Thyroid gland (tissue), 4 donors: ENCODE data around the gene WDR44. TPM values are rescaled to one million over a fixed set of nuclear protein-coding genes. Genes with fewer than 3 reads are reported as not detected.

ENCODE experiments used
- DNase-seq, 2 donors: peaks; one replicate each; pipeline ENCODE4 v3.0.0-alpha.2; 2019
- H3K27ac ChIP-seq, 3 donors: fragments of 200-600 bp; sonication (generic); 1 replicate in 2 of 3; 2 replicates in 1 of 3; pipeline ENCODE4 v1.5.1; 2016 to 2019; ENCODE audit warnings: mild to moderate bottlenecking in 1 of 3, moderate library complexity in 1 of 3
- H3K27me3 ChIP-seq: fragments of 200-600 bp; sonication (generic); one replicate; pipeline ENCODE4 v1.5.1; 2019
- H3K36me3 ChIP-seq, 2 donors: fragments of 200-600 bp; sonication (generic); one replicate each; pipeline ENCODE4 v1.5.1; 2016 to 2019
- H3K4me1 ChIP-seq, 2 donors: fragments of 200-600 bp; sonication (generic); one replicate each; pipeline ENCODE4 v1.5.1; 2017 to 2019
- H3K4me3 ChIP-seq, 3 donors: fragments of 200-600 bp; sonication (generic); replicated peaks in 1 of 3; 1 replicate in 2 of 3; 2 replicates in 1 of 3; pipeline ENCODE4 v1.5.1; 2016; ENCODE audit warnings: mild to moderate bottlenecking in 1 of 3
- H3K9me3 ChIP-seq: fragments of 200-600 bp; sonication (generic); one replicate; pipeline ENCODE4 v1.5.1; 2017
- CTCF ChIP-seq, 6 experiments: fragments of 200-600 bp in 3 of 6; fragments of 450-650 bp in 3 of 6; sonication (generic) in 3 of 6; IDR thresholded peaks; one replicate each; pipeline ENCODE4 v1.5.1; 2016 to 2019; ENCODE audit warnings: antibody characterized with exemption in 6 of 6, mild to moderate bottlenecking in 2 of 6, inconsistent platforms in 1 of 6, moderate library complexity in 1 of 6
- POLR2A ChIP-seq, 2 donors: fragments of 450-650 bp; IDR thresholded peaks; one replicate each; pipeline ENCODE4 v1.6.1; 2017; ENCODE audit warnings: antibody characterized with exemption in 2 of 2, mild to moderate bottlenecking in 2 of 2, moderate library complexity in 1 of 2
- WGBS, 2 donors: methylation state at CpG; one replicate each; pipeline ENCODE4 v1.1.5; 2017; 5-methylcytosine and 5-hydroxymethylcytosine counted together
- intact Hi-C: fragments of 100-400 bp; cut with DNase I; formaldehyde crosslinking; loops from one replicate; pipeline ENCODE4 v1.15.1; 2023
- total RNA-seq, 4 donors: library from RNA; depleted of rRNA; stranded (reverse); fragments of >200 nt; gene quantifications; one replicate each; pipeline ENCODE4 v1.2.3, GENCODE V29; 2016

WDR44 gene
- total RNA-seq, 4 donors from 2014 or later, result 18.8 to 24.0 (median 22.5) TPM

- WGBS, 2 donors, result 67 to 76% methylated on average over 2 of the region's 2 CpGs
- no peaks in the 10 kb centered on the region for H3K36me3 ChIP-seq
- H3K4me3 ChIP-seq, result no peak overlapping the region
- H3K27me3 ChIP-seq, result no peaks in the 10 kb centered on the region
- no peaks in the 10 kb centered on the region for H3K4me1 ChIP-seq
- intact Hi-C loops, result no loop called here
- H3K27ac ChIP-seq, result no peak overlapping the region
- H3K9me3 ChIP-seq, result no peaks in the 10 kb centered on the region
- DNase-seq, result no peak
- TF ChIP-seq POLR2A (IDR thresholded peaks at IDR 0.05), result no peak
- no peak for TF ChIP-seq CTCF (IDR thresholded peaks at IDR 0.05)
These were observed 10.3 kb downstream of the WDR44 start for GRCh38 chrX:118356154-118356701.

- no peak overlapping the region for H3K27ac ChIP-seq
- intact Hi-C loops, result no loop called here
- DNase-seq, result no peak
- WGBS, 2 donors, result 54 to 63% methylated on average over 3 of the region's 3 CpGs
- no peaks in the 10 kb centered on the region for H3K36me3 ChIP-seq
- H3K4me1 ChIP-seq, result no peaks in the 10 kb centered on the region
- H3K9me3 ChIP-seq, result no peaks in the 10 kb centered on the region
- no peak overlapping the region for H3K4me3 ChIP-seq
- H3K27me3 ChIP-seq, result no peaks in the 10 kb centered on the region
- TF ChIP-seq CTCF (IDR thresholded peaks at IDR 0.05), result no peak
- no peak for TF ChIP-seq POLR2A (IDR thresholded peaks at IDR 0.05)
These were observed 14.7 kb downstream of the WDR44 start for GRCh38 chrX:118360429-118361125.

GRCh38 chrX:118364261-118364660 is 18.4 kb downstream of the WDR44 start:
- H3K4me3 ChIP-seq, result no peak overlapping the region
- no peaks in the 10 kb centered on the region for H3K9me3 ChIP-seq
- TF ChIP-seq POLR2A (IDR thresholded peaks at IDR 0.05) (no peak), CTCF (IDR thresholded peaks at IDR 0.05) (no peak)
- H3K27me3 ChIP-seq, result no peaks in the 10 kb centered on the region
- H3K4me1 ChIP-seq, result no peaks in the 10 kb centered on the region
- intact Hi-C loops, result no loop called here
- H3K36me3 ChIP-seq, result no peaks in the 10 kb centered on the region
- no peak overlapping the region for H3K27ac ChIP-seq
- DNase-seq, result no peak

GRCh38 chrX:118367338-118367737 is 21.4 kb downstream of the WDR44 start:
- Histone ChIP-seq H3K9me3 (no peaks in the 10 kb centered on the region), H3K27me3 (no peaks in the 10 kb centered on the region), H3K4me3 (no peak overlapping the region), H3K4me1 (no peaks in the 10 kb centered on the region), H3K36me3 (no peaks in the 10 kb centered on the region), H3K27ac (no peak overlapping the region)
- no peak for DNase-seq
- intact Hi-C loops, result no loop called here
- no peak for TF ChIP-seq CTCF (IDR thresholded peaks at IDR 0.05)
- no peak for TF ChIP-seq POLR2A (IDR thresholded peaks at IDR 0.05)

- Histone ChIP-seq H3K27ac (no peak overlapping the region), H3K4me3 (no peak overlapping the region), H3K9me3 (no peaks in the 10 kb centered on the region), H3K27me3 (no peaks in the 10 kb centered on the region), H3K4me1 (no peaks in the 10 kb centered on the region), H3K36me3 (no peaks in the 10 kb centered on the region)
- intact Hi-C loops, result no loop called here
- no peak for TF ChIP-seq CTCF (IDR thresholded peaks at IDR 0.05)
- no peak for TF ChIP-seq POLR2A (IDR thresholded peaks at IDR 0.05)
- no peak for DNase-seq
- WGBS, 2 donors, result 93 to 94% methylated on average over 4 of the region's 4 CpGs
These were observed 22.5 kb downstream of the WDR44 start for GRCh38 chrX:118368398-118368797.
